T-cell (primary cell): ENCODE results near the gene CDC6. TPM values are rescaled to one million over a fixed set of nuclear protein-coding genes. Genes with fewer than 3 reads are reported as not detected.

Source experiments
- ATAC-seq, 4 experiments: fragments of 200-7000 bp in 3 of 4; fragments of 150-1000 bp in 1 of 4; cut with Tn5 transposase; replicated peaks in 1 of 4; 1 replicate in 3 of 4; 2 replicates in 1 of 4; pipeline ENCODE4 v1.10.0; 2021; ENCODE audit warnings: moderate library complexity in 3 of 4, mild to moderate bottlenecking in 2 of 4, moderate number of reproducible peaks in 1 of 4
- CTCF ChIA-PET, 2 donors: fragments of 300-600 bp; sonication (Branson Sonifier 250); formaldehyde crosslinking; loops; one replicate each; lab custom pipeline; 2022; ENCODE audit warnings: antibody characterized with exemption in 2 of 2; lab: Charles Lee
- POLR2A ChIA-PET, 2 donors: fragments of 300-600 bp; sonication (Branson Sonifier 250); formaldehyde crosslinking; loops; one replicate each; lab custom pipeline; 2022; ENCODE audit warnings: antibody characterized with exemption in 2 of 2; lab: Charles Lee
- DNase-seq, 35 experiments: peaks; one replicate each; pipeline versions ENCODE4 v3.0.0 to v3.0.0-alpha.2; 2013 to 2023
- H3K27ac ChIP-seq: one replicate; pipeline ENCODE4 v1.5.1; 2013; ENCODE audit warnings: low read length
- H3K27me3 ChIP-seq, 2 experiments: replicated peaks in 1 of 2; 1 replicate in 1 of 2; 2 replicates in 1 of 2; pipeline versions ENCODE4 v1.6.1 to v1.7.0; 2013; ENCODE audit warnings: low read length in 1 of 2, mixed read lengths in 1 of 2; ENCODE audit not compliant: control insufficient read depth in 2 of 2, insufficient read depth in 2 of 2; ENCODE audit errors: extremely low read depth in 1 of 2
- H3K36me3 ChIP-seq, 2 donors: 1 replicate in 1 of 2; 2 replicates in 1 of 2; pipeline versions ENCODE4 v1.6.1 to v1.7.0; 2013; ENCODE audit warnings: low read length in 1 of 2; ENCODE audit not compliant: control insufficient read depth in 2 of 2, insufficient read depth in 1 of 2; ENCODE audit errors: extremely low read depth in 1 of 2
- H3K4me1 ChIP-seq, 2 experiments: 1 replicate in 1 of 2; 2 replicates in 1 of 2; pipeline versions ENCODE4 v1.6.1 to v1.7.0; 2013; ENCODE audit warnings: low read length in 2 of 2, mixed read lengths in 1 of 2; ENCODE audit not compliant: insufficient read depth in 2 of 2, control insufficient read depth in 1 of 2; ENCODE audit errors: extremely low read depth in 1 of 2
- H3K4me3 ChIP-seq, 2 donors: 1 replicate in 1 of 2; 2 replicates in 1 of 2; pipeline versions ENCODE4 v1.5.1 to v1.7.0; 2013; ENCODE audit warnings: mild to moderate bottlenecking in 2 of 2, low read length in 1 of 2, moderate library complexity in 1 of 2; ENCODE audit not compliant: control insufficient read depth in 1 of 2; ENCODE audit errors: extremely low read depth in 1 of 2
- H3K9me3 ChIP-seq: 2 replicates; pipeline ENCODE4 v1.7.0; 2013
- H3K27ac Mint-ChIP-seq, 2 donors: one replicate each; pipeline ENCODE4 v1.8.0; 2020 to 2021; ENCODE audit warnings: mild to moderate bottlenecking in 2 of 2, mixed read lengths in 2 of 2
- H3K27me3 Mint-ChIP-seq, 2 donors: one replicate each; pipeline ENCODE4 v1.8.0; 2021 to 2022; ENCODE audit warnings: mixed read lengths in 2 of 2
- H3K36me3 Mint-ChIP-seq: one replicate; pipeline ENCODE4 v1.8.0; 2021; ENCODE audit warnings: mixed read lengths
- H3K4me1 Mint-ChIP-seq, 3 donors: one replicate each; pipeline ENCODE4 v1.8.0; 2020 to 2022; ENCODE audit warnings: mixed read lengths in 3 of 3, mild to moderate bottlenecking in 1 of 3
- H3K4me3 Mint-ChIP-seq, 3 donors: one replicate each; pipeline ENCODE4 v1.8.0; 2020 to 2022; ENCODE audit warnings: mild to moderate bottlenecking in 3 of 3, mixed read lengths in 3 of 3, moderate library complexity in 3 of 3
- H3K9me3 Mint-ChIP-seq, 3 donors: one replicate each; pipeline ENCODE4 v1.8.0; 2020 to 2022; ENCODE audit warnings: mixed read lengths in 3 of 3
- WGBS: methylation state at CpG from one replicate; pipeline ENCODE4 v1.1.5; 2013; ENCODE audit warnings: missing lambda C conversion rate; ENCODE audit not compliant: insufficient coverage; 5-methylcytosine and 5-hydroxymethylcytosine counted together
- total RNA-seq, 35 experiments: library from RNA in 6 of 35; stranded (reverse) in 6 of 35; fragments of 120-200 nt in 1 of 35; gene quantifications; one replicate each; pipeline versions ENCODE4 v1.2.1 to v1.2.4 and lab custom pipeline; 2013 to 2026

The CDC6 gene
- total RNA-seq, 5 donors from 2014 or later (not counting 1 experiment from before 2014, with no cell fraction given), result 1.3 to 3.2 (median 2.1) TPM

DNA sequence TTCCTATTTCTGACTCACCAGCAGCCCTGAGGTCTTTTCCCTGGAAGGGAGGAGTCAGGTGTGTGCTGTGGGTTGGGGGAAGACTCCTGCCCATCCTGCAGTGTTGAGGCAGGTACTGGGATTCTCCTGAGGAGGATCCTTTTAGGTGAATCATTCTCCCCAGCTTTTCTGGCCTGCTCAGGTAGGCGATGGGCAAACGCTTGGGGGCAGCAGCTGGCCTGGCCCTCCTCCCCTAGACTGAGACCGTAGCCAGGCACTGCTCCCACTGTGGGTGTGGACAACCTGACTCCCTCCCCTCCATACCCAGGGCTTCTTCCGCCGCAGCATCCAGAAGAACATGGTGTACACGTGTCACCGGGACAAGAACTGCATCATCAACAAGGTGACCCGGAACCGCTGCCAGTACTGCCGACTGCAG lies 61.8 kb downstream of the CDC6 start:
- peak overlapping the region in 1 of 3 donors; percentile 32 for H3K4me3 Mint-ChIP-seq
- ATAC-seq (no peak), DNase-seq (no peak)
- 92% methylated on average over 8 of the region's 10 CpGs for WGBS
- H3K36me3 ChIP-seq, result peaks cover 24 to 52% of the 10 kb centered on the region in 2 donors
- no peaks in the 10 kb centered on the region for H3K27me3 Mint-ChIP-seq
- H3K27me3 ChIP-seq, result no peaks in the 10 kb centered on the region
- peaks cover 19 to 59% of the 10 kb centered on the region in 2 experiments for H3K4me1 ChIP-seq
- H3K4me3 ChIP-seq, result no peak overlapping the region
- ChIA-PET POLR2A (no interaction called here), CTCF (interaction anchor here in 1 of 2 donors (6.1 kb wide), 1 partner anchor 47 kb away, joined by 69 read pairs; no protein-coding TSS in a partner anchor)
- peak overlapping the region; percentile 60 to 86 for H3K27ac Mint-ChIP-seq
- no peaks in the 10 kb centered on the region for H3K9me3 Mint-ChIP-seq
- peaks cover 62 to 69% (median 64%) of the 10 kb centered on the region in 3 donors for H3K4me1 Mint-ChIP-seq
- peaks cover 29% of the 10 kb centered on the region for H3K36me3 Mint-ChIP-seq
- no peaks in the 10 kb centered on the region for H3K9me3 ChIP-seq
- H3K27ac ChIP-seq, result no peak overlapping the region

DNA sequence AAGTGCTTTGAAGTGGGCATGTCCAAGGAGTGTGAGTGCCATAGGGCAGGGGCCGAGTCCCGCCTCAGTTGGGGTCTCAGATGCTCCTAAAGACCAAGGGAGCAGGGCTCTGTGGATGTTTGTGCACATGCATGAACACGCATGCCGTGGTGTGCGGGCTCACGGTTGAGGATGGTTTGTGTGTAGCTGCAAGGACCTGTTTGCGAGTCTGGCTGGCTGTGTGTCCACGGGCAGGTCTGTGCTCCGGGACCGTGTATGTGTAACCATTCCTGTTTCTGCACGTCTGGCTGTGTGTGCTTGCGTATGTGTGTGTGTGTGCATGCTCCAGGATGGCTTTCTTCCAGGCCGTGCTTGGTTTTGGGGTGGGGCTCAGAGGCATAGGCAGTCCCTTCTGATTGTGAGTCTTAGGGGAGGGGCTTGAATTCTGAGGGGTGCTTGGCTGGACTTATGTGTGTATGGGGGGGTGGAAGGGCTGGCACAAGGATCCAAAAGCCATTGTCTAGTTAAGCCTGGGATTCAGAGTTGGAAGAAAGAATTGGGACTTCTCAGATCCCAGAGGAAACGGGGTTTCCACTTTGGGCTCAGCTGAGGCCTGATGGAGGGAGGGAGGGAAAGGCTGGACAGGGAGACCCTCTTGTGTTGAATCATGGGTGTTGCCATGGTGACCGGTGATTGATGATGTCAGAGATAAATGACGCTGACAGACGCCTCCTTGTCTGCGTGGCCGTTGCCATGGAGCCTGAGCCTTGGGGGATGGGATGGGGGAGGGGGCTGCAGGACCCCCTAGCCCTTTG lies 62.4 kb downstream of the CDC6 start:
- peaks cover 13 to 59% of the 10 kb centered on the region in 2 experiments for H3K4me1 ChIP-seq
- no peaks in the 10 kb centered on the region for H3K27me3 ChIP-seq
- 93% methylated on average over 15 of the region's 19 CpGs for WGBS
- no peak overlapping the region for H3K4me3 ChIP-seq
- H3K9me3 Mint-ChIP-seq, result no peaks in the 10 kb centered on the region
- ChIA-PET POLR2A (interaction anchor here in 1 of 2 donors (0.7 kb wide), 1 partner anchor 40 kb away, joined by 11 read pairs; no protein-coding TSS in a partner anchor), CTCF (interaction anchor here in 1 of 2 donors (6.1 kb wide), 1 partner anchor 47 kb away, joined by 69 read pairs; no protein-coding TSS in a partner anchor)
- H3K27ac Mint-ChIP-seq, result peak overlapping the region; percentile 29 to 66
- H3K4me3 Mint-ChIP-seq, result no peak overlapping the region
- ATAC-seq (no peak), DNase-seq (peak in 1 of 35 experiments; percentile 22)
- H3K9me3 ChIP-seq, result no peaks in the 10 kb centered on the region
- no peaks in the 10 kb centered on the region for H3K27me3 Mint-ChIP-seq
- peaks cover 56 to 65% (median 59%) of the 10 kb centered on the region in 3 donors for H3K4me1 Mint-ChIP-seq
- no peak overlapping the region for H3K27ac ChIP-seq
- peaks cover 24 to 58% of the 10 kb centered on the region in 2 donors for H3K36me3 ChIP-seq
- H3K36me3 Mint-ChIP-seq, result peaks cover 29% of the 10 kb centered on the region

DNA sequence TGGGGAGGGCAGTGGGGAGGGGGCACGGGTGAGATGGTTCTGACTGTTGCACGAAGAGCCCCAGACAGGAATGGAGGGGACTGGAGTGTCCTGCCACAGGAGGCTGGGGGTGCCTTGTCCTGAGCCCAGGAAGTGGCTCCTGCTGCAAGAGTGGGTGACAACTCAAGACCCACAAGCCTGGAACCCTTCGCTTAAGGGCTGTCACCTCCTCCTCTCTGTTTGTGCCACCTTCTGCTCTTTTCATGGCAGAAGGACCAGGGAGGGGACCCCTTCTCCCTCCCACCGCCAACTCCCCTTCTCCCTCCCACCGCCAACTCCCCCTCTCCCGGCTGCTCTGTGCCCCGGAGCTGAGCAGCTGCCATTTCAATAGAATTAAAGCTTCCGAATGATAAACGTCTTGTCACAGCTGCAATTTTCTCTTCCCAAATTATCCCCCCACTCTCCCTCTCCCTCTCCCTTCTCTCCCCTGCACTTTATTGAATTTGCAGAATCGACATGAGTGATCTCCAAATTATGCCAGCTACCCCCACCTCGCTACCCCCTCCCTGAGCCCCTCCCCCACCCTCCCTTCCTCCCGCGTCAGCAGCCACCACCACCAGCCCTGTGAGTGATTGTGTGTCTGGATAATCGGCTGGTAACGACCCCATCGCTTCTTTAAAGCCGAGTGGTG lies 63.1 kb downstream of the CDC6 start:
- H3K4me3 Mint-ChIP-seq, result no peak overlapping the region
- no peaks in the 10 kb centered on the region for H3K27me3 Mint-ChIP-seq
- peaks cover 29 to 65% of the 10 kb centered on the region in 2 donors for H3K36me3 ChIP-seq
- no peaks in the 10 kb centered on the region for H3K9me3 ChIP-seq
- ATAC-seq (no peak), DNase-seq (no peak)
- peaks cover 6 to 54% of the 10 kb centered on the region in 2 experiments for H3K4me1 ChIP-seq
- no peak overlapping the region for H3K27ac Mint-ChIP-seq
- no peaks in the 10 kb centered on the region for H3K9me3 Mint-ChIP-seq
- H3K27me3 ChIP-seq, result no peaks in the 10 kb centered on the region
- POLR2A ChIA-PET, result interaction anchor here in 1 of 2 donors (0.7 kb wide), 1 partner anchor 41 kb away, joined by 11 read pairs; no protein-coding TSS in a partner anchor
- H3K4me3 ChIP-seq, result no peak overlapping the region
- CTCF ChIA-PET, result interaction anchor here in 1 of 2 donors (5.0 to 6.1 kb wide), 2 partner anchors 44 to 48 kb away, joined by 24 to 69 read pairs; no protein-coding TSS in a partner anchor
- peaks cover 32% of the 10 kb centered on the region for H3K36me3 Mint-ChIP-seq
- peaks cover 49 to 58% (median 54%) of the 10 kb centered on the region in 3 donors for H3K4me1 Mint-ChIP-seq
- no peak overlapping the region for H3K27ac ChIP-seq
- WGBS, result 91% methylated on average over 9 of the region's 17 CpGs

DNA sequence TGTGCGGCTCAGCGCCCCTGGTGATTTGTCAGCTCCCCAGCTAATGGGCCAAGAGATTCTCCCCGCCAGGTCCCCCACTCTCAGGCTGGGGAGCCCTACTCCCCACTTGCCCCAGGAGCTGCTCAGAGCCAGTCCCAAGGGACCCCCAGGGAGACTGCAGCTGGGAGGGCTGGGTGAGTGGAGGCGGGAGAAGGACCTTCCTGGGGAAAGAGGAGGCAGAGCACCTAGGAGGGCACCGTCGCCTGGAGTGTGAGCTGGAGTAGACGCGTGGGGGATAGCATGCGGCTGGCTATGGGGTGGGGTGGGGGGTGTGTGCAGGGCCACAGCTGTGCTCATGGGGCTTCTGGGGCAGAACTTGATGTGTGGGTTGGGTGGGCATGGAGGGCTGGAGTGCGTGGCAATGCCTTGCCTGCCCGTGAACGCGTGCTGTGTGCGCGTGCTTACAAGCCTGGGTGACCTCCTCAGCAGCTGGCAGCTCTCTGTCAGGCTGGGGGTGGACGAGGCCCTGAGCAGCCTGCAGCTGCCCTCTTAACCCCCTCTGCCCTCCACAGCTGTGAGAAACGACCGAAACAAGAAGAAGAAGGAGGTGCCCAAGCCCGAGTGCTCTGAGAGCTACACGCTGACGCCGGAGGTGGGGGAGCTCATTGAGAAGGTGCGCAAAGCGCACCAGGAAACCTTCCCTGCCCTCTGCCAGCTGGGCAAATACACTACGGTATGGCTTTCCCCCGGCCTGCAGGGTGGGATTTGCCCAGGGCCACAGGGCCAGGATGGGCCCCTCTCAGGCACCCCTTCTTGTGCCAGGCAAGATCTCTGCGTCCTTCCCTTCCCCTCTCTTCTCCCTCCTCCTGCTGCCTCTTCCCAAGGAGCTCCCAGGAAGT lies 63.9 kb downstream of the CDC6 start:
- DNase-seq, result no peak
- ChIA-PET POLR2A (interaction anchor here in 1 of 2 donors (0.6 kb wide), 1 partner anchor 246 kb away, joined by 3 read pairs; no protein-coding TSS in a partner anchor), CTCF (interaction anchor here in 1 of 2 donors (5.0 to 6.1 kb wide), 2 partner anchors 44 to 49 kb away, joined by 24 to 69 read pairs; no protein-coding TSS in a partner anchor)
- Histone ChIP-seq H3K9me3 (no peaks in the 10 kb centered on the region), H3K27me3 (no peaks in the 10 kb centered on the region), H3K36me3 (peaks cover 29 to 67% of the 10 kb centered on the region in 2 donors), H3K4me3 (no peak overlapping the region), H3K4me1 (peaks cover 4 to 46% of the 10 kb centered on the region in 2 experiments), H3K27ac (no peak overlapping the region)
- WGBS, result 95% methylated on average over 17 of the region's 27 CpGs
- H3K4me1 Mint-ChIP-seq, result peaks cover 41 to 50% (median 48%) of the 10 kb centered on the region in 3 donors
- H3K27me3 Mint-ChIP-seq, result no peaks in the 10 kb centered on the region
- H3K36me3 Mint-ChIP-seq, result peaks cover 32% of the 10 kb centered on the region
- H3K4me3 Mint-ChIP-seq, result no peak overlapping the region
- no peaks in the 10 kb centered on the region for H3K9me3 Mint-ChIP-seq
- ATAC-seq, result no peak
- H3K27ac Mint-ChIP-seq, result peak overlapping the region in 1 of 2 donors; percentile 80

DNA sequence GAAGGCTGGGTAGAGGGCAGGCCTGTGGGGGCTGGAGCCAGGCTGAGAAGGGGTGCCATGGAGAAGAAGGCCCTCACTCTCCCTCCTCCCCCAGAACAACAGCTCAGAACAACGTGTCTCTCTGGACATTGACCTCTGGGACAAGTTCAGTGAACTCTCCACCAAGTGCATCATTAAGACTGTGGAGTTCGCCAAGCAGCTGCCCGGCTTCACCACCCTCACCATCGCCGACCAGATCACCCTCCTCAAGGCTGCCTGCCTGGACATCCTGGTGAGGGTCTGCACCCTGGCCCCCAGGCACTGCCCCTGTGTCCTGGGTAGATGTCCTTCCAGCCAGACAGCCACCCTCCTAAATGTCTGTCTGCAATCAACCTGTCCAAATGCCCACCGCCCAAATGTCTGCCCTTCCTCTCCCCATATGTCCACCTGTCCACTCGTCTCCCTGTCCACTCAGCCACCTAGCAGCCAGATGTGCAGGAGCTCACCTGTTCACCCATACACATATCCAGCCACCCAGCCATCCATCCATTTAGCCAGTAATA lies 64.6 kb downstream of the CDC6 start:
- Mint-ChIP-seq H3K27ac (peak overlapping the region; percentile 77 to 80), H3K4me1 (peaks cover 34 to 43% (median 41%) of the 10 kb centered on the region in 3 donors), H3K27me3 (no peaks in the 10 kb centered on the region), H3K36me3 (peaks cover 32% of the 10 kb centered on the region), H3K9me3 (no peaks in the 10 kb centered on the region), H3K4me3 (peak overlapping the region in 1 of 3 donors; percentile 10)
- DNase-seq, result no peak
- Histone ChIP-seq H3K27ac (no peak overlapping the region), H3K4me1 (peaks cover 2 to 39% of the 10 kb centered on the region in 2 experiments), H3K9me3 (no peaks in the 10 kb centered on the region), H3K27me3 (no peaks in the 10 kb centered on the region), H3K36me3 (peaks cover 29 to 69% of the 10 kb centered on the region in 2 donors), H3K4me3 (no peak overlapping the region)
- ATAC-seq, result no peak
- 97% methylated on average over 7 of the region's 7 CpGs for WGBS
- POLR2A ChIA-PET, result no interaction called here
- CTCF ChIA-PET, result interaction anchor here in 1 of 2 donors (0.8 to 6.1 kb wide), 3 partner anchors 37 to 49 kb away, joined by 3 to 69 read pairs (median 24); no protein-coding TSS in a partner anchor
